GM18861 (cell line): Measurements from ENCODE around the gene GALNT18.

ENCODE experiments used
- ATAC-seq: cut with Tn5 transposase; IDR thresholded peaks from one replicate; pipeline ENCODE4 v1.9.1; 2021; ENCODE audit not compliant: unreplicated experiment

GALNT18 gene

GRCh38 chr11:11416502-11416901, 205.3 kb downstream of the GALNT18 start:
- no peak for ATAC-seq

- ATAC-seq = no peak
Observed at GRCh38 chr11:11415901-11416300, 205.9 kb downstream of the GALNT18 start.

- ATAC-seq = no peak
Observed at GRCh38 chr11:11414996-11415395, 206.8 kb downstream of the GALNT18 start.

GRCh38 chr11:11413776-11414175, 208.0 kb downstream of the GALNT18 start:
- ATAC-seq = no peak

GRCh38 chr11:11411401-11411985, 210.3 kb downstream of the GALNT18 start:
- no peak for ATAC-seq

GRCh38 chr11:11409901-11410300, 211.9 kb downstream of the GALNT18 start:
- ATAC-seq = no peak

GRCh38 chr11:11409224-11409623, 212.6 kb downstream of the GALNT18 start:
- ATAC-seq = no peak

GRCh38 chr11:11408436-11409221, 213.2 kb downstream of the GALNT18 start:
- ATAC-seq = no peak

- ATAC-seq = no peak
Observed at GRCh38 chr11:11407763-11408084, 214.1 kb downstream of the GALNT18 start.

- ATAC-seq = no peak
Observed at GRCh38 chr11:11407065-11407762, 214.6 kb downstream of the GALNT18 start.

GRCh38 chr11:11406652-11407051, 215.2 kb downstream of the GALNT18 start:
- no peak for ATAC-seq

- ATAC-seq = no peak
Observed at GRCh38 chr11:11403763-11404725, 217.8 kb downstream of the GALNT18 start.

GRCh38 chr11:11401960-11402535, 219.8 kb downstream of the GALNT18 start:
- no peak for ATAC-seq

- ATAC-seq = no peak
Observed at GRCh38 chr11:11400635-11401232, 221.1 kb downstream of the GALNT18 start.

- ATAC-seq = no peak
Observed at GRCh38 chr11:11400121-11400520, 221.7 kb downstream of the GALNT18 start.

- no peak for ATAC-seq
Observed at GRCh38 chr11:11397781-11398180, 224.0 kb downstream of the GALNT18 start.

GRCh38 chr11:11397036-11397415, 224.8 kb downstream of the GALNT18 start:
- ATAC-seq = no peak

GRCh38 chr11:11396301-11397035, 225.3 kb downstream of the GALNT18 start:
- ATAC-seq = no peak

- ATAC-seq = no peak
Observed at GRCh38 chr11:11395126-11395525, 226.7 kb downstream of the GALNT18 start.

GRCh38 chr11:11394241-11394640, 227.6 kb downstream of the GALNT18 start:
- no peak for ATAC-seq
